T-helper 17 cell (primary cell): ENCODE measurements around the gene HNRNPAB. TPM values are rescaled to one million over a fixed set of nuclear protein-coding genes. Genes with fewer than 3 reads are reported as not detected.
A peak's percentile ranks its signal among the peaks of the same experiment; 100 is the strongest.

Source experiments
- ATAC-seq: fragments of 150-1000 bp; cut with Tn5 transposase; 2 replicates; pipeline ENCODE4 v1.10.0; 2021; ENCODE audit warnings: mild to moderate bottlenecking, moderate library complexity
- DNase-seq, 3 donors: peaks; one replicate each; pipeline versions ENCODE4 v3.0.0 to v3.0.0-alpha.2; 2020 to 2021
- H3K9me3 ChIP-seq: one replicate; pipeline ENCODE4 v1.7.0; 2013; ENCODE audit warnings: low read length, mild to moderate bottlenecking; ENCODE audit not compliant: control insufficient read depth, poor library complexity, severe bottlenecking
- H3K27ac Mint-ChIP-seq: one replicate; pipeline ENCODE4 v1.8.0; 2022; ENCODE audit warnings: mild to moderate bottlenecking, moderate library complexity, mixed read lengths
- H3K27me3 Mint-ChIP-seq: one replicate; pipeline ENCODE4 v1.8.0; 2022; ENCODE audit warnings: mixed read lengths
- H3K36me3 Mint-ChIP-seq: one replicate; pipeline ENCODE4 v1.8.0; 2022; ENCODE audit warnings: low read depth, mixed read lengths
- H3K4me1 Mint-ChIP-seq: one replicate; pipeline ENCODE4 v1.8.0; 2022; ENCODE audit warnings: mild to moderate bottlenecking, mixed read lengths
- H3K4me3 Mint-ChIP-seq: one replicate; pipeline ENCODE4 v1.8.0; 2022; ENCODE audit warnings: mild to moderate bottlenecking, moderate library complexity, mixed read lengths
- total RNA-seq, 4 donors: library from RNA in 2 of 4; stranded (reverse) in 2 of 4; gene quantifications; one replicate each; pipeline ENCODE4 v1.2.3 and lab custom pipeline; 2022 to 2026

Gene HNRNPAB
- total RNA-seq, 2 donors from 2014 or later: 89.5 to 90.5 TPM

- ATAC-seq: no peak
- Mint-ChIP-seq H3K27me3 (no peaks in the 10 kb centered on the region), H3K36me3 (peaks cover 10% of the 10 kb centered on the region), H3K27ac (peak overlapping the region; percentile 47), H3K4me1 (peaks cover 39% of the 10 kb centered on the region), H3K4me3 (no peak overlapping the region)
- no peak for DNase-seq
- no peaks in the 10 kb centered on the region for H3K9me3 ChIP-seq
Measured at GRCh38 chr5:178210073-178210535, 5.8 kb downstream of the HNRNPAB start.

DNA sequence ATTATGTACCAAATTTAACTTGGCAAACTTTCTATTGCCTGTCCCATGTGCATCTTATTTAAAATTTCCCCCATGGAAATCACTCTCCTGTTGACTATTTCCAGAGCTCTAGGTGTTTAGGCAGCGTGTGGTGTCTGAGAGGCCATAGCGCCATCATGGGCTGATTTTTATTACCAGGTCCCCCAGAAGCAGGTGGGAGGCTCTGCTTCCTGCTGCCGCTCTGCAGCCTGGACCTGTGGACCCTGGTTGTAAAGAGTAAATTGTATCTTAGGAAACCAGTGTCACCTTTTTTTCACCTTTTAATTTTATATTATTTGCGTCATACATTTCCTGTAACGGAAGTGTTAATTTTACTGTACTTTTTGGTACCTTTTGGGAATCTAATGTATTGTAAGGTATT is 6.4 kb downstream of the HNRNPAB start:
- H3K27me3 Mint-ChIP-seq: no peaks in the 10 kb centered on the region
- H3K27ac Mint-ChIP-seq: peak overlapping the region; percentile 47

DNA sequence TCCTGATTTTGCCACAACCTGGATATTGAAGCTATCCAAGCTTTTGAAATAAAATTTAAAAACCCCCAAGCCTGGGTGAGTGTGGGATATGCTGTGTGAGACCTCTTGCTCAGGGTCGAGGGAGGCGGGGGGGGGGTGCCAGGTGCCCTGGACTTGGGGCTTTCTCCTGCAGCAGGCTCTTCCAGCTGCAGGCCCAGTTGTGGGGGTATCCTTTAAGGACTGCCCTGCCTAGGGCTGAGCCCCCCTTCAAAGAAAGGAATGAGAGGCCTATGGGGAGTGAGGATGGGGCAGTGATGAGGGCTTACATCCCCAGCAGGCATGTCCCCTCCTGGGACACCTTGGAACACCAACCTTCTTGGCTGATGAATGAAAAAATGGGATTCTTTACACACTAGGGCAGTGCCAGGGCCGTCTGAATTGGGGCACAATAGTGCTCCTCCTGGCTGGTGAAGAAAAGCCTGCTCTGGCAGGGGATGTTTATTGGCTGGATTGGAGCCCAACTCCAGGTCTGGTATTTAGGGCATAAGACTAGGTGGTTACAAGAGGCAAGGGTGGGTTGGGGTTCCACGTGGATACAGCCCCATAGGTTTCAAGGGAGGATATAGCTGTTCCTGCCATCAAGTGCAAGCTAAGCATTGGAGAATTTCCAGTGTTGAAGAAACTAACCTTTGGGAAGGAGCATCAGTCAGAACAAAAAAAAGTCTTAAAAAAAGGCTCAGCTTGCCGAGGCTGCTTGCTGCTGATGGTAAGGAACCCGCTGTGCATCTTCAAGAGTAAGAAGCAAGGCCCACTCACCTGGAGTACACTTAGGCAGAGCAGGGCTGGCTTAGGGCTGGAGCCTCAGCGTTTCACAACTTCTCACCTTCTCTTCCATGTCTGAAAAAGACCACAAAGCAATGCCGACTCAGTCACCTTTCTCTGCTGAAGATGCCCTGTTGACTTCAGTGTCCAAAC is 7.0 kb downstream of the HNRNPAB start:
- no peaks in the 10 kb centered on the region for H3K9me3 ChIP-seq
- Mint-ChIP-seq H3K4me3 (peak overlapping the region; percentile 19), H3K4me1 (peaks cover 36% of the 10 kb centered on the region), H3K27me3 (no peaks in the 10 kb centered on the region), H3K36me3 (peaks cover 7% of the 10 kb centered on the region), H3K27ac (no peak overlapping the region)
- no peak for ATAC-seq
- no peak for DNase-seq

More for the DNA sequence above, 6.4 kb downstream of the HNRNPAB start:
- ATAC-seq: no peak
- no peaks in the 10 kb centered on the region for H3K9me3 ChIP-seq
- Mint-ChIP-seq H3K4me3 (no peak overlapping the region), H3K36me3 (peaks cover 10% of the 10 kb centered on the region), H3K4me1 (peaks cover 41% of the 10 kb centered on the region)
- no peak for DNase-seq

DNA sequence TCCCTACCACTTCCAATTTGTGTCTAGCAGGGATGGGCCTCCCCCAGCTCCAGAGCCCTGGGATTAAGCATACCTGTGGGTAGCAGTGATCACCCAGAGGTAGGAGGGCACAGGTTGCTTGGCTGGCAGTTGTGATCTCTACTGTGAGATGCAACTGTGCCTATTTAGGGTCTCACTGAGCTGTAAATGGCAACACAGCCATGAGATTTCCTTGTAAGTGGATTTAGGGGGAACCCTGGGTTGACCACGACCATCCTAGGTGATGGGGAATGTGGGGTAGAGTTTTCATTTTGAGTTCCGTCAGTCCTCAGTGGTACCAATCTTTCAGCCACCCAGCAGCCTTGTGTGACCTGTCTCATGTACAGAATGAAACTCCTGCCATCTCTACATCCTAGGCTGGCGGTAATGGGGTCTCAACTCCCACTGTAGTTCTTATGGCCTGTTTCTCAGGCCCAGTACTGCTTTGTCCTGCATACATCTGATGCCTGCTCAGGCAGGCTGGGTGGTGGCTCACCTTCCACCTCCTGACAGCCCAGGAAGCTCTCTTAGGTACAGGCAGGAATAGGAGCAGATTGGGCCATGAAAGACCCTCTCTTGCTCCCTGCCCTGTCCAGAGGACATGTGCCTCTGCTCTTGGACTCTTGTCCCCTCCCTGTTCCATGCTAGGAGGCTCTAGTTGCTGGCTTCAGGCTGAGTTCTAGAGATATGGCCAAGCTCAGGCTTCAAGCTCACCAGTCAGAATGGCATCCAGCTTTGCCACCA is 8.1 kb downstream of the HNRNPAB start:
- H3K4me3 Mint-ChIP-seq: no peak overlapping the region
- peaks cover 29% of the 10 kb centered on the region for H3K4me1 Mint-ChIP-seq
- peak overlapping the region; percentile 81 for H3K27ac Mint-ChIP-seq
- H3K9me3 ChIP-seq: no peaks in the 10 kb centered on the region
- peaks cover 5% of the 10 kb centered on the region for H3K36me3 Mint-ChIP-seq
- no peaks in the 10 kb centered on the region for H3K27me3 Mint-ChIP-seq
- DNase-seq (no peak), ATAC-seq (no peak)

GRCh38 chr5:178213003-178213461 is 8.7 kb downstream of the HNRNPAB start:
- no peaks in the 10 kb centered on the region for H3K9me3 ChIP-seq
- Mint-ChIP-seq H3K27me3 (no peaks in the 10 kb centered on the region), H3K36me3 (peaks cover 5% of the 10 kb centered on the region), H3K27ac (peak overlapping the region; percentile 81), H3K4me1 (peaks cover 27% of the 10 kb centered on the region), H3K4me3 (no peak overlapping the region)
- no peak for ATAC-seq
- DNase-seq: no peak

GRCh38 chr5:178213748-178214151 is 9.4 kb downstream of the HNRNPAB start:
- ATAC-seq: no peak
- Mint-ChIP-seq H3K27ac (peak overlapping the region; percentile 81), H3K27me3 (no peaks in the 10 kb centered on the region), H3K4me3 (no peak overlapping the region), H3K36me3 (peaks cover 5% of the 10 kb centered on the region), H3K4me1 (peaks cover 28% of the 10 kb centered on the region)
- H3K9me3 ChIP-seq: no peaks in the 10 kb centered on the region
- DNase-seq: no peak

- H3K27ac Mint-ChIP-seq: peak overlapping the region; percentile 81
- H3K4me3 Mint-ChIP-seq: no peak overlapping the region
- H3K27me3 Mint-ChIP-seq: no peaks in the 10 kb centered on the region
- peaks cover 23% of the 10 kb centered on the region for H3K4me1 Mint-ChIP-seq
- no peaks in the 10 kb centered on the region for H3K9me3 ChIP-seq
- no peak for DNase-seq
- ATAC-seq: no peak
- peaks cover 5% of the 10 kb centered on the region for H3K36me3 Mint-ChIP-seq
Measured at GRCh38 chr5:178214160-178214803, 9.9 kb downstream of the HNRNPAB start.

- DNase-seq (no peak), ATAC-seq (no peak)
- H3K9me3 ChIP-seq: no peaks in the 10 kb centered on the region
- no peak overlapping the region for H3K27ac Mint-ChIP-seq
- peaks cover 18% of the 10 kb centered on the region for H3K4me1 Mint-ChIP-seq
- no peak overlapping the region for H3K4me3 Mint-ChIP-seq
- peaks cover 5% of the 10 kb centered on the region for H3K36me3 Mint-ChIP-seq
- H3K27me3 Mint-ChIP-seq: no peaks in the 10 kb centered on the region
Measured at GRCh38 chr5:178215280-178216002, 11.1 kb downstream of the HNRNPAB start.

- Mint-ChIP-seq H3K27ac (peak overlapping the region; percentile 45), H3K4me3 (no peak overlapping the region), H3K36me3 (peaks cover 5% of the 10 kb centered on the region), H3K27me3 (no peaks in the 10 kb centered on the region), H3K4me1 (peaks cover 25% of the 10 kb centered on the region)
- H3K9me3 ChIP-seq: no peaks in the 10 kb centered on the region
- ATAC-seq: no peak
- no peak for DNase-seq
Measured at GRCh38 chr5:178216088-178216534, 11.8 kb downstream of the HNRNPAB start.

- ATAC-seq: no peak
- Mint-ChIP-seq H3K4me1 (peaks cover 31% of the 10 kb centered on the region), H3K4me3 (no peak overlapping the region)
Measured at GRCh38 chr5:178216779-178217178, 12.4 kb downstream of the HNRNPAB start.

DNA sequence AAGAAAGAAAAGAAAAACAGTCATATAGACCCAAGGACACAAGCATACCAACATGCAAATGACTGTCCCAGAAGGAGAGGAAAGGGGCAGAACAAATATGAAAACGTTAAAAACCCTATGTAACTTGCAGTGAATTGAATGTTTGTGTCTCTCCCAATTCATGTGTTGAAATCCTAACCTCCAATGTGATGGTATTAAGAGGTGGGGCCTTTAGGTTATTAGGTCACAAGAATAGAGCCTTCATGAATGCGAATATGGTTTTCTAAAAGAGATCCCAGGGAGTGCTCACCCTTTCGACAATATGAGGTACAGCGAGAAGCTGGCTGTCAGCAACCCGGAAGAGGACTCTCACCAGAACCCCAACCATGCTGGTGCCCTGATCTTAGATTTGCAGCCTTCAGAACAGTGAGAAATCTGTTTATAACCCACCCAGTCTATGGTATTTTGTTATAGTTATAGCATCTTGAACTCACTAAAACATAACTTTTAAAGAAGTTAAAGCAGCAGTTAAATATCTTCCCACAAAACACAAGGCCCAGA is 14.0 kb downstream of the HNRNPAB start:
- H3K27ac Mint-ChIP-seq: peak overlapping the region; percentile 43
- peaks cover 35% of the 10 kb centered on the region for H3K4me1 Mint-ChIP-seq
- H3K36me3 Mint-ChIP-seq: peaks cover 9% of the 10 kb centered on the region
- H3K27me3 Mint-ChIP-seq: no peaks in the 10 kb centered on the region
- no peaks in the 10 kb centered on the region for H3K9me3 ChIP-seq
- no peak for DNase-seq
- no peak for ATAC-seq
- no peak overlapping the region for H3K4me3 Mint-ChIP-seq

More at GRCh38 chr5:178216779-178217178, 12.4 kb downstream of the HNRNPAB start:
- H3K27ac Mint-ChIP-seq: peak overlapping the region; percentile 45
- DNase-seq: no peak
- no peaks in the 10 kb centered on the region for H3K9me3 ChIP-seq
- H3K36me3 Mint-ChIP-seq: peaks cover 8% of the 10 kb centered on the region
- H3K27me3 Mint-ChIP-seq: no peaks in the 10 kb centered on the region

- no peak overlapping the region for H3K4me3 Mint-ChIP-seq
- H3K4me1 Mint-ChIP-seq: peaks cover 33% of the 10 kb centered on the region
- H3K27me3 Mint-ChIP-seq: no peaks in the 10 kb centered on the region
- ATAC-seq (no peak), DNase-seq (no peak)
- peak overlapping the region; percentile 43 for H3K27ac Mint-ChIP-seq
- no peaks in the 10 kb centered on the region for H3K9me3 ChIP-seq
- H3K36me3 Mint-ChIP-seq: peaks cover 9% of the 10 kb centered on the region
Measured at GRCh38 chr5:178218827-178219226, 14.5 kb downstream of the HNRNPAB start.
